Measurements from ENCODE around the gene MKS1. TPM values are rescaled to one million over a fixed set of nuclear protein-coding genes. Genes with fewer than 3 reads are reported as not detected.

The MKS1 gene
- total and polyA plus RNA-seq, 7 donors, result 3.0 to 11.0 (median 6.8) TPM

GRCh38 chr17:58232707-58233156, 13.7 kb upstream of the MKS1 start:
- H3K4me3 ChIP-seq, result no peak overlapping the region
- WGBS, 2 donors, result 50 to 78% methylated on average over 12 of the region's 12 CpGs
- peaks cover 0 to 24% (median 17%) of the 10 kb centered on the region in 3 donors for H3K27me3 ChIP-seq
- DNase-seq, result no peak
- H3K4me1 ChIP-seq, result no peaks in the 10 kb centered on the region
- H3K36me3 ChIP-seq, result no peaks in the 10 kb centered on the region
- intact Hi-C loops (cut with DNase I), result no loop called here
- no peak overlapping the region for H3K27ac ChIP-seq
- no peaks in the 10 kb centered on the region for H3K9me3 ChIP-seq
- TF ChIP-seq EP300 (IDR thresholded peaks at IDR 0.05), result no peak
- TF ChIP-seq, protein P1, sequence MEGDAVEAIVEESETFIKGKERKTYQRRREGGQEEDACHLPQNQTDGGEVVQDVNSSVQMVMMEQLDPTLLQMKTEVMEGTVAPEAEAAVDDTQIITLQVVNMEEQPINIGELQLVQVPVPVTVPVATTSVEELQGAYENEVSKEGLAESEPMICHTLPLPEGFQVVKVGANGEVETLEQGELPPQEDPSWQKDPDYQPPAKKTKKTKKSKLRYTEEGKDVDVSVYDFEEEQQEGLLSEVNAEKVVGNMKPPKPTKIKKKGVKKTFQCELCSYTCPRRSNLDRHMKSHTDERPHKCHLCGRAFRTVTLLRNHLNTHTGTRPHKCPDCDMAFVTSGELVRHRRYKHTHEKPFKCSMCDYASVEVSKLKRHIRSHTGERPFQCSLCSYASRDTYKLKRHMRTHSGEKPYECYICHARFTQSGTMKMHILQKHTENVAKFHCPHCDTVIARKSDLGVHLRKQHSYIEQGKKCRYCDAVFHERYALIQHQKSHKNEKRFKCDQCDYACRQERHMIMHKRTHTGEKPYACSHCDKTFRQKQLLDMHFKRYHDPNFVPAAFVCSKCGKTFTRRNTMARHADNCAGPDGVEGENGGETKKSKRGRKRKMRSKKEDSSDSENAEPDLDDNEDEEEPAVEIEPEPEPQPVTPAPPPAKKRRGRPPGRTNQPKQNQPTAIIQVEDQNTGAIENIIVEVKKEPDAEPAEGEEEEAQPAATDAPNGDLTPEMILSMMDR (IDR thresholded peaks at IDR 0.05), result no peak
- no peak for TF ChIP-seq POLR2A (IDR thresholded peaks at IDR 0.05)
- no peak for TF ChIP-seq POLR2AphosphoS5 (IDR thresholded peaks at IDR 0.05)

GRCh38 chr17:58231641-58232040, 12.6 kb upstream of the MKS1 start:
- peaks cover 0 to 24% (median 17%) of the 10 kb centered on the region in 3 donors for H3K27me3 ChIP-seq
- H3K4me1 ChIP-seq, result no peaks in the 10 kb centered on the region
- intact Hi-C loops (cut with DNase I), result no loop called here
- no peak for DNase-seq
- H3K9me3 ChIP-seq, result no peaks in the 10 kb centered on the region
- TF ChIP-seq POLR2AphosphoS5 (IDR thresholded peaks at IDR 0.05), result no peak
- no peak for TF ChIP-seq POLR2A (IDR thresholded peaks at IDR 0.05)
- TF ChIP-seq EP300 (IDR thresholded peaks at IDR 0.05), result no peak
- TF ChIP-seq, protein P1 (IDR thresholded peaks at IDR 0.05), result no peak
- H3K27ac ChIP-seq, result no peak overlapping the region
- no peaks in the 10 kb centered on the region for H3K36me3 ChIP-seq
- H3K4me3 ChIP-seq, result no peak overlapping the region
- 13 to 42% methylated on average over 2 of the region's 2 CpGs for WGBS, 2 donors

DNA sequence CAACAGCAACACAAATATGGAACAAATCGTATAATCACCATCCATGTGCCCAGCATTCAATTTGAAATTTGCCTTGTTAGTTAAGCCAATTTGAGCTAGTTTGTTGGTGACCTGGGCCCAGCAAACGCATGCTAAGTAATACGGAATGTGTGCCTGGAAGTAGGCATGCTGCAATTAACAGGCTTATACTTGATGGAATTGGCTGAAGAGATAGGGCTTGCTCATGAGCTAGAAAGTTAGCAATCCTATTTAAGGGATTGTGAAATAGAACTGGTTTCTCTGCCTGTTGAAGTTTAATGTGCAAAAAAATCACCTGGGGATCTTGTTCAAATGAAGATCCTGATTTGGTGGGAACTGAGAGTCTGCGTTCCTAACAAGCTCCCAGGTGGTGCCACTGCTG, 10.8 kb upstream of the MKS1 start:
- no peaks in the 10 kb centered on the region for H3K4me1 ChIP-seq
- no peak overlapping the region for H3K27ac ChIP-seq
- H3K36me3 ChIP-seq, result no peaks in the 10 kb centered on the region
- TF ChIP-seq, protein P1 (IDR thresholded peaks at IDR 0.05), result no peak
- TF ChIP-seq POLR2AphosphoS5 (IDR thresholded peaks at IDR 0.05), result no peak
- no peak for TF ChIP-seq POLR2A (IDR thresholded peaks at IDR 0.05)
- H3K4me3 ChIP-seq, result no peak overlapping the region
- WGBS, 2 donors, result 91 to 93% methylated on average over 4 of the region's 4 CpGs
- DNase-seq, result no peak
- peaks cover 0 to 12% (median 9%) of the 10 kb centered on the region in 3 donors for H3K27me3 ChIP-seq
- no peaks in the 10 kb centered on the region for H3K9me3 ChIP-seq
- intact Hi-C loops (cut with DNase I), result no loop called here

DNA sequence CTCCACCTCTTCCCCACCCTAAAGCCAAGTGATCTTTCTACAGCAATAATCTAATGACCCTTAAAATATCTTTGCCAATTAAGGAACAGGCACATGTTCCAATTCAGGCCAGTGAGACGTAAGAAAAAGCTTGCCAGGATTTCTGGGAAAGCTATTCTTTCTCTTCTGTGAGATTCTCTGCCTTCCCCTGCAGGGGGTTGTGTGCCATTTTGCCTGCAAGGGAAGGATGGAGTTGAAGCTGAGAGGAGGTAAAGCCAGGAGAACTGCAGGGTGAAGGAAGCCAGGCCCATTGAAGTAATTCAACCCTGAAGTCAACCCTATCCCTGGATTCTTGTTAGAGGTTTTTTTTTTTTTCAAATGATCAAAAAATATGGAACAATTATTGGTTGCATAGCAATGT, 10.3 kb upstream of the MKS1 start:
- no peak for TF ChIP-seq POLR2AphosphoS5 (IDR thresholded peaks at IDR 0.05)
- TF ChIP-seq, protein P1 (IDR thresholded peaks at IDR 0.05), result no peak
- no peak for TF ChIP-seq EP300 (IDR thresholded peaks at IDR 0.05)
- no peak for TF ChIP-seq POLR2A (IDR thresholded peaks at IDR 0.05)

GRCh38 chr17:58228679-58229078, 9.6 kb upstream of the MKS1 start:
- Histone ChIP-seq H3K9me3 (no peaks in the 10 kb centered on the region), H3K4me3 (no peak overlapping the region), H3K27me3 (peaks cover 0 to 7% (median 4%) of the 10 kb centered on the region in 3 donors), H3K27ac (no peak overlapping the region), H3K4me1 (no peaks in the 10 kb centered on the region), H3K36me3 (no peaks in the 10 kb centered on the region)
- no peak for TF ChIP-seq POLR2AphosphoS5 (IDR thresholded peaks at IDR 0.05)
- TF ChIP-seq, protein P1 (IDR thresholded peaks at IDR 0.05), result no peak
- 52 to 59% methylated on average over 3 of the region's 3 CpGs for WGBS, 2 donors
- DNase-seq, result no peak
- intact Hi-C loops (cut with DNase I), result no loop called here

More for the DNA sequence above, 10.3 kb upstream of the MKS1 start:
- Histone ChIP-seq H3K27ac (no peak overlapping the region), H3K36me3 (no peaks in the 10 kb centered on the region), H3K27me3 (peaks cover 0 to 7% (median 4%) of the 10 kb centered on the region in 3 donors), H3K4me1 (no peaks in the 10 kb centered on the region), H3K9me3 (no peaks in the 10 kb centered on the region), H3K4me3 (no peak overlapping the region)
- intact Hi-C loops (cut with DNase I), result no loop called here
- no peak for DNase-seq
- WGBS, 2 donors, result 77 to 78% methylated on average over 1 of the region's 1 CpG

All from sigmoid colon (tissue), 7 donors.